C1 segment of cervical spinal cord (tissue), 14 donors: ENCODE data around the gene SELENOK.

ENCODE experiments used
- DNase-seq, 14 donors: peaks; one replicate each; lab custom pipeline; 2025; lab: John Stamatoyannopoulos, UW

The SELENOK gene

GRCh38 chr3:53843195-53844177 is 48.2 kb downstream of the SELENOK start:
- peak in 4 of 14 donors; percentile 34 to 87 (median 48) for DNase-seq

- peak in 13 of 14 donors; percentile 18 to 92 (median 75) for DNase-seq
Measured at GRCh38 chr3:53842436-53843194, 49.0 kb downstream of the SELENOK start.

- peak in 1 of 14 donors; percentile 6 for DNase-seq
Measured at GRCh38 chr3:53841296-53841695, 50.4 kb downstream of the SELENOK start.

GRCh38 chr3:53837331-53837730 is 54.3 kb downstream of the SELENOK start:
- no peak for DNase-seq

GRCh38 chr3:53836084-53836872 is 55.4 kb downstream of the SELENOK start:
- no peak for DNase-seq

GRCh38 chr3:53835257-53835656 is 56.4 kb downstream of the SELENOK start:
- no peak for DNase-seq

GRCh38 chr3:53834429-53835095 is 57.1 kb downstream of the SELENOK start:
- no peak for DNase-seq
